Astrocyte (in vitro differentiated cells and primary cell): ENCODE results near the gene NPAS3.

Experiments
- CTCF ChIP-seq: IDR thresholded peaks from 2 replicates; pipeline ENCODE4 v1.5.1; 2011; ENCODE audit warnings: low read depth, mild to moderate bottlenecking, inconsistent platforms, low read length, moderate library complexity; ENCODE audit not compliant: insufficient read depth
- EZH2 ChIP-seq: IDR thresholded peaks from 2 replicates; pipeline ENCODE4 v1.6.1; 2012; ENCODE audit warnings: mild to moderate bottlenecking, low read length, inconsistent platforms; ENCODE audit not compliant: insufficient read depth

GRCh38 chr14:33693237-33693636, 754.6 kb downstream of the NPAS3 start:
- no peak for TF ChIP-seq CTCF
- no peak for TF ChIP-seq EZH2
